Tibial artery (tissue), 4 donors: ENCODE results near the gene FANCC.

Source experiments
- DNase-seq, 2 donors: peaks; one replicate each; pipeline ENCODE4 v3.0.0-alpha.2; 2019
- H3K27ac ChIP-seq, 2 donors: fragments of 200-600 bp; sonication (generic) in 1 of 2; 1 replicate in 1 of 2; 2 replicates in 1 of 2; pipeline ENCODE4 v1.5.1; 2018 to 2019; ENCODE audit warnings: mild to moderate bottlenecking in 1 of 2
- H3K27me3 ChIP-seq, 2 donors: fragments of 200-600 bp; sonication (generic) in 1 of 2; one replicate each; pipeline versions ENCODE4 v1.5.1 to v1.6.0; 2016 to 2019
- H3K36me3 ChIP-seq, 3 donors: fragments of 200-600 bp; sonication (generic) in 2 of 3; one replicate each; pipeline ENCODE4 v1.5.1; 2016 to 2019; ENCODE audit warnings: mild to moderate bottlenecking in 2 of 3
- H3K4me1 ChIP-seq, 4 donors: fragments of 200-600 bp; sonication (generic) in 2 of 4; 1 replicate in 3 of 4; 2 replicates in 1 of 4; pipeline ENCODE4 v1.5.1; 2016 to 2019
- H3K4me3 ChIP-seq, 2 donors: fragments of 200-600 bp; sonication (generic) in 1 of 2; 1 replicate in 1 of 2; 2 replicates in 1 of 2; pipeline ENCODE4 v1.5.1; 2018 to 2019; ENCODE audit warnings: mild to moderate bottlenecking in 2 of 2
- H3K9me3 ChIP-seq, 3 donors: fragments of 200-600 bp; sonication (generic) in 1 of 3; one replicate each; pipeline ENCODE4 v1.5.1; 2016 to 2019
- CTCF ChIP-seq, 2 experiments: fragments of 200-600 bp in 1 of 2; fragments of 450-650 bp in 1 of 2; IDR thresholded peaks; one replicate each; pipeline ENCODE4 v1.5.1; 2017 to 2019; ENCODE audit warnings: antibody characterized with exemption in 2 of 2, mild to moderate bottlenecking in 1 of 2, moderate library complexity in 1 of 2
- intact Hi-C: fragments of 100-400 bp; cut with DNase I; formaldehyde crosslinking; loops from one replicate; pipeline ENCODE4 v1.15.0; 2023; ENCODE audit warnings: low total_unique reads

The FANCC gene

GRCh38 chr9:95108777-95109176, 208.7 kb downstream of the FANCC start:
- peak in 1 of 2 donors; percentile 7 for DNase-seq
- TF ChIP-seq CTCF (IDR thresholded peaks at IDR 0.05): no peak
- intact Hi-C loops: no loop called here
- Histone ChIP-seq H3K9me3 (no peaks in the 10 kb centered on the region), H3K36me3 (peaks cover 32 to 65% (median 46%) of the 10 kb centered on the region in 3 donors), H3K4me1 (peaks cover 0 to 54% (median 33%) of the 10 kb centered on the region in 4 donors), H3K4me3 (no peak overlapping the region), H3K27ac (peak overlapping the region; percentile 3 to 93), H3K27me3 (no peaks in the 10 kb centered on the region)

- peak in 1 of 2 donors; percentile 60 for DNase-seq
- no peak for TF ChIP-seq CTCF (IDR thresholded peaks at IDR 0.05)
- Histone ChIP-seq H3K9me3 (no peaks in the 10 kb centered on the region), H3K4me3 (no peak overlapping the region), H3K4me1 (peaks cover 0 to 62% (median 41%) of the 10 kb centered on the region in 4 donors), H3K27ac (peak overlapping the region; percentile 47 to 93), H3K27me3 (no peaks in the 10 kb centered on the region), H3K36me3 (peaks cover 32 to 66% (median 41%) of the 10 kb centered on the region in 3 donors)
- intact Hi-C loops: no loop called here
Observed at GRCh38 chr9:95107976-95108375, 209.5 kb downstream of the FANCC start.

GRCh38 chr9:95107001-95107749, 210.3 kb downstream of the FANCC start:
- Histone ChIP-seq H3K36me3 (peaks cover 27 to 62% (median 33%) of the 10 kb centered on the region in 3 donors), H3K27me3 (no peaks in the 10 kb centered on the region), H3K27ac (peak overlapping the region; percentile 47 to 93), H3K4me3 (no peak overlapping the region), H3K4me1 (peaks cover 0 to 70% (median 44%) of the 10 kb centered on the region in 4 donors), H3K9me3 (no peaks in the 10 kb centered on the region)
- intact Hi-C loops: no loop called here
- no peak for TF ChIP-seq CTCF (IDR thresholded peaks at IDR 0.05)
- peak; percentile 70 to 79 for DNase-seq

- TF ChIP-seq CTCF (IDR thresholded peaks at IDR 0.05): no peak
- peak in 1 of 2 donors; percentile 62 for DNase-seq
- no peaks in the 10 kb centered on the region for H3K9me3 ChIP-seq
- H3K4me3 ChIP-seq: no peak overlapping the region
- peak overlapping the region; percentile 58 to 93 for H3K27ac ChIP-seq
- intact Hi-C loops: no loop called here
- H3K27me3 ChIP-seq: no peaks in the 10 kb centered on the region
- H3K4me1 ChIP-seq: peaks cover 0 to 85% (median 47%) of the 10 kb centered on the region in 4 donors
- peaks cover 13 to 53% (median 18%) of the 10 kb centered on the region in 3 donors for H3K36me3 ChIP-seq
Observed at GRCh38 chr9:95105519-95106287, 211.8 kb downstream of the FANCC start.

- H3K27ac ChIP-seq: peak overlapping the region; percentile 58 to 93
- DNase-seq: no peak
- intact Hi-C loops: no loop called here
Observed at GRCh38 chr9:95104980-95105379, 212.5 kb downstream of the FANCC start.

More at GRCh38 chr9:95104980-95105379, 212.5 kb downstream of the FANCC start:
- no peak overlapping the region for H3K4me3 ChIP-seq
- H3K4me1 ChIP-seq: peaks cover 0 to 92% (median 49%) of the 10 kb centered on the region in 4 donors
- H3K9me3 ChIP-seq: no peaks in the 10 kb centered on the region
- no peaks in the 10 kb centered on the region for H3K27me3 ChIP-seq
- H3K36me3 ChIP-seq: peaks cover 6 to 51% (median 16%) of the 10 kb centered on the region in 3 donors
- no peak for TF ChIP-seq CTCF (IDR thresholded peaks at IDR 0.05)
